AG09309 (cell line): Measurements from ENCODE around the gene LAMA1.

Experiments used
- DNase-seq: peaks from one replicate; pipeline ENCODE4 v3.0.0-alpha.2; 2010; ENCODE audit warnings: low read depth
- H3K4me3 ChIP-seq: 2 replicates; pipeline ENCODE4 v1.5.1; 2011; ENCODE audit warnings: mild to moderate bottlenecking, low read depth, low read length, moderate library complexity; ENCODE audit not compliant: control insufficient read depth
- TF ChIP-seq, protein P1 (sequence below): IDR thresholded peaks from 2 replicates; pipeline ENCODE4 v1.5.1; 2011; ENCODE audit warnings: mild to moderate bottlenecking, low read depth, low read length, inconsistent platforms; ENCODE audit not compliant: insufficient read depth, control insufficient read depth; ENCODE audit errors: missing control alignments

The LAMA1 gene

DNA sequence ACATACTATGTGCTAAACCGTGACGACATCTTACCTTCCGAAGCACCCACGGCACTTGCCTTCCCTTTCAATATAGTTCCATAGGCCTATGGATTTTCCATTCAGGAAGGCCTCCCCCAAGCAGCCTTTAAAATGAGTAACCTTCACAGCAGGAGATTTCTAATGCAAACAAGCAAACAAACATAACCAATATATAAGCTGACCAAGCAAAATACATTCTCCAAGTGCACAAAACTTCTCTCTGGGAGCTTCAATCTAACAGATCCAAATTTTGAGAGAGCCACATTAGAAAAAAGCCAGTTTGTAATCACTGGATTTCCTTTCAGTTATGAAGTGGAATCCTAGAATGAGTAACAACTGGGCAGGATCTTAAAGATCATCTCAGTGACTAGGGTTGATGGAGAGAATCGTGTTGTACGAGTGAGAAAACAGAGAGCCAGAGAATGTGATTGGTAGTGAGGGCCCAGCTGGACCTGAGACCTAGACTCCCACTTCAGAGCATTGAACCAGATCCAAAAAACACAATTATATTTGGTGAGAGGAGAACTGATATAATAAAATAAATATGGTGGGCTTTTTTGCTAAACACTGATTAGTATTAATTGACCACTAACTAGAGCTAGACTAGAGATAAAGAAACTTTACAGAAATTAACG lies 145.6 kb downstream of the LAMA1 start:
- TF ChIP-seq, protein P1, sequence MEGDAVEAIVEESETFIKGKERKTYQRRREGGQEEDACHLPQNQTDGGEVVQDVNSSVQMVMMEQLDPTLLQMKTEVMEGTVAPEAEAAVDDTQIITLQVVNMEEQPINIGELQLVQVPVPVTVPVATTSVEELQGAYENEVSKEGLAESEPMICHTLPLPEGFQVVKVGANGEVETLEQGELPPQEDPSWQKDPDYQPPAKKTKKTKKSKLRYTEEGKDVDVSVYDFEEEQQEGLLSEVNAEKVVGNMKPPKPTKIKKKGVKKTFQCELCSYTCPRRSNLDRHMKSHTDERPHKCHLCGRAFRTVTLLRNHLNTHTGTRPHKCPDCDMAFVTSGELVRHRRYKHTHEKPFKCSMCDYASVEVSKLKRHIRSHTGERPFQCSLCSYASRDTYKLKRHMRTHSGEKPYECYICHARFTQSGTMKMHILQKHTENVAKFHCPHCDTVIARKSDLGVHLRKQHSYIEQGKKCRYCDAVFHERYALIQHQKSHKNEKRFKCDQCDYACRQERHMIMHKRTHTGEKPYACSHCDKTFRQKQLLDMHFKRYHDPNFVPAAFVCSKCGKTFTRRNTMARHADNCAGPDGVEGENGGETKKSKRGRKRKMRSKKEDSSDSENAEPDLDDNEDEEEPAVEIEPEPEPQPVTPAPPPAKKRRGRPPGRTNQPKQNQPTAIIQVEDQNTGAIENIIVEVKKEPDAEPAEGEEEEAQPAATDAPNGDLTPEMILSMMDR = no peak
- no peak overlapping the region for H3K4me3 ChIP-seq
- no peak for DNase-seq

DNA sequence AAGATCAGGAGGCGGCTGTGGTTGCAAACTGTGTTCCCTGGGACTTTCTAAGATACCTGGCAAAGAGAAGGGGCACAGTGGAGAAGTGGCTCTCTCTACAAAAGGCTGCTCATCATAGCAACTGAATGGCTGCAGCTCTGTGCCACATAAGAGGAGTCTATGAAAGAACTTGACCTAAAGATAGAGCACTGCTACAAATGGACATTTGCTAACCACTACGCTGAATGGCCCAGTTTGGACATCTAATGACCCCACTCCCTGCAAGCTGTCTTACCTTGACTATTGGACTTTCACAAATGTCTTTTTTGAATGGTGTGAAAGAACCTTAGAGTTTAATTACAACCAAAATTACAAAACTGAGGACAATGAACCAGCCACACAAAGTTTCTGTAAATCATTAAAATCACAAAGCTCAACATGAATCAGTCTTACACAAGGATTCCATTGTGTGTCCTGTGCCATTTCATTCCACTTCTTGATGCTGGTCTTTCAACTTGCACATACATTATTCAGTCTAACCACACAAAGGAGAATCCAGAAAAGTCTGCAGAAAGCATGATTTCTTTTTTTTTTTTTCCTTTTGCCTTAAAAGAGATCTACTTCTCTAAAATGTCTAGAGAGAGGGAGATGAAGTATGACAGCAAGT lies 154.0 kb downstream of the LAMA1 start:
- TF ChIP-seq, protein P1 = no peak

DNA sequence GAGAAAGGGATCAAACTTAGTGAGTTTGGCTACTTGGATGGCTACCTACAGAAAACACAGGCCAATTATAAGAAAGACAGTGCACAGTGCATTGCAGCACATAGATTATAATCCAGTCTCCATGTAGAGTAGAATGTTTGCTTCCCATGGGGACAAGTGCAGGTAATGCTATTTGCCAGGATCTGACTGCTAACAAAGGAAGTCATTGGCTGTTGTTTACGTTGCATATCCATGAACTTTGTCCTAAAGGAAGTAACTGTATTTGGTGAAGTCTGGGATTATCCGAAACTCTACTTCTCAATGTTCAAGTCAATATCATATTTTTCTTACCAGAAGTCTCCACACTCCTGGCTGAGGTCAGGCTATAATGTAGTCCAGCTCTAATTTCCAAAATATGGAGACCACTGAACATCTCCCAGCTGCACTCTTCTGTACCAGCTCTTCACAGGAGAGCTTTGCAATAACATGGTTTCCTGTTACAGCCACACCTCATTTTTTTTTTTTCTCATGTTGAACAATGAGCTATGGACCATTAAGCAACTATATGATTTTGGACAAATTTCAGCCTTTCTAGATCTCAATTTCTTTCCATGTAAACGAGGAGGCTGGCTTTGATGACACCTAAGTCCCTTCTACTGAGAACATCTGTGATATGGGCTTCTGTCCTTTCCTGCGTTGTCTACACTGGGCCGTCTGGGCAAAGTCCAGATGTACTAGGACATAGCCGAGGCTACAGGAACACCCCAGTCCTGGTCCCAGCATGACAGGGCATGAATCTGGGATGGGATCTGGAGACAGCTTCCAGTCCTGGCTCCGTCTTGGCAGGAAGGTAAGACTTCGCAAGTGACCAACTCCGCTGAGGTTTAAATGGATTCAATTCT lies 154.8 kb downstream of the LAMA1 start:
- DNase-seq = no peak
- TF ChIP-seq, protein P1 = no peak
- H3K4me3 ChIP-seq = no peak overlapping the region

More for the DNA sequence above, 154.0 kb downstream of the LAMA1 start:
- no peak overlapping the region for H3K4me3 ChIP-seq
- no peak for DNase-seq

DNA sequence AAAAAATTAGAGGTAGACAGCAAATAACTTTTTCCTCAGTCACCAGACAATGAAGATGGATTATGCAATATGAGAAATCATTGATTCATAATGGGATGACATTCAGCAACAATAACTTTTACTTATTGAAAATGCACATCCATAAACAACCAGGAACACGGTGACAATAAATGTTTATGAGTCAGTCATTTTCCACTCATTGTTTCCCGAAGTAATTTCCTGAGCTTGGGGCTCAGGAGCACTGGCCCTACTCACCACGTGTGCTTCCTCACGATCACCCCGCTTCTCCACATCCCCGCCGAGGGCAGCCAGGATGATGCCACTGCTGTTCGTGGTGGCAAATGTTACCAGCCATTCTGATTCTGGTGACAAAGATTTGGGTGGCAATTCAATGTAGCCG lies 156.3 kb downstream of the LAMA1 start:
- no peak for DNase-seq
- no peak overlapping the region for H3K4me3 ChIP-seq
- TF ChIP-seq, protein P1 = no peak

DNA sequence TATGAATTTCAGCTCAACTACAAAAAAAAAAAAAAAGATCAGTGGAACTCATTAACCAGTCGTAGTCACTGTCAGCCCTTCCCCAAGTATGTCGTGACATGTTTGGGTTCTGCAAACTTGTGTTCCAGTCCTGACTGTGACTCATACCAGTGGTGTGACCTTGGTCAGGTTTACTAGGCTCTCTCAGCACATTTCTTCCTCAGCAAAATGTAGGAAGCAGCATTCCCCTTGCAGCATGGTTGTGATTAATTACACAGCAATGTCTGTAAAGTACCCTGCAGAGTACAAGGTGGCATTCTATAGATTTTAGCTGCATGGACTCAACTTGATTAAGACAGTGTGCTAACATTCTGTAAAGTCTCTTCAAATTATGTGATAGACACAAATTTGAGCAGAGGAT lies 156.9 kb downstream of the LAMA1 start:
- DNase-seq = peak; percentile 49
- TF ChIP-seq, protein P1 = no peak
- no peak overlapping the region for H3K4me3 ChIP-seq

DNA sequence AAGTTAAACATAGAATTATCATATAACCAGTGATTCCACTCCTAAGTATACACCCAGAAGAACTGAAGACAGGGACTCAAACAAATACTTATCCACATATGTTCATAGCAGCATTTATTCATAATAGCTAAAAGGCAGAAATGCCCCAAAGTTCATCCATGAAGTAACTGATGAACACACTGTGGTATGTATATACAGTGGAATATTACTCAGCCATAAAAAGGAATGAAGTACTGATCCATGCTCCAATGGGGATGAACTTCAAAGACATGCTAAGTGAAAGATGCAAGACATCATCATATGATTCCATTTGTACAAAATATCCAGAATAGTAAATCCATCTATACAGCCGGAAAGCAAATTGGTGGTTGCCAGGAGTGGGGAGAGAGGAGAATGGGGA lies 157.5 kb downstream of the LAMA1 start:
- TF ChIP-seq, protein P1 = no peak
- no peak for DNase-seq
- no peak overlapping the region for H3K4me3 ChIP-seq
